Astrocyte (in vitro differentiated cells and primary cell): ENCODE results near the gene ITPK1. TPM values are rescaled to one million over a fixed set of nuclear protein-coding genes. Genes with fewer than 3 reads are reported as not detected.

Experiments used
- DNase-seq: peaks from one replicate; pipeline ENCODE4 v3.0.0-alpha.2; 2010; ENCODE audit warnings: low read depth
- FAIRE-seq: peaks from 2 replicates; lab custom pipeline; 2011; peaks lifted over from hg19 to GRCh38; lab: Jason Lieb, UNC
- H2AFZ ChIP-seq: 2 replicates; pipeline ENCODE4 v1.6.0; 2012; ENCODE audit warnings: low read depth, low read length, inconsistent platforms
- H3K27ac ChIP-seq: 2 replicates; pipeline ENCODE4 v1.5.1; 2011; ENCODE audit warnings: low read depth, low read length, inconsistent platforms
- H3K27me3 ChIP-seq: 2 replicates; pipeline ENCODE4 v1.6.0; 2011; ENCODE audit warnings: low read length, inconsistent platforms; ENCODE audit not compliant: insufficient read depth
- H3K36me3 ChIP-seq: 2 replicates; pipeline ENCODE4 v1.5.1; 2011; ENCODE audit warnings: low read length, inconsistent platforms; ENCODE audit not compliant: insufficient read depth
- H3K4me1 ChIP-seq: 2 replicates; pipeline ENCODE4 v1.5.1; 2011; ENCODE audit warnings: low read length, inconsistent platforms; ENCODE audit not compliant: insufficient read depth
- H3K4me2 ChIP-seq: 2 replicates; pipeline ENCODE4 v1.6.0; 2012; ENCODE audit warnings: low read length, inconsistent platforms
- H3K4me3 ChIP-seq: 2 replicates; pipeline ENCODE4 v1.5.1; 2011; ENCODE audit warnings: low read depth, mild to moderate bottlenecking, low read length, inconsistent platforms; ENCODE audit not compliant: insufficient read depth
- H3K79me2 ChIP-seq: 2 replicates; pipeline ENCODE4 v1.6.0; 2012; ENCODE audit warnings: mild to moderate bottlenecking, low read length, inconsistent platforms; ENCODE audit not compliant: insufficient read depth
- H3K9ac ChIP-seq: 2 replicates; pipeline ENCODE4 v1.6.0; 2012; ENCODE audit warnings: mild to moderate bottlenecking, low read length, inconsistent platforms
- H3K9me3 ChIP-seq: 2 replicates; pipeline ENCODE4 v1.5.1; 2012; ENCODE audit warnings: low read depth, mild to moderate bottlenecking, low read length, inconsistent platforms; ENCODE audit not compliant: insufficient read depth
- H4K20me1 ChIP-seq: 2 replicates; pipeline ENCODE4 v1.6.0; 2012; ENCODE audit warnings: low read length, inconsistent platforms; ENCODE audit not compliant: insufficient read depth
- H3K27ac Mint-ChIP-seq: one replicate; pipeline ENCODE4 v1.8.0; 2021; ENCODE audit warnings: mild to moderate bottlenecking, mixed read lengths; ENCODE audit not compliant: unreplicated experiment
- H3K27me3 Mint-ChIP-seq: one replicate; pipeline ENCODE4 v1.8.0; 2021; ENCODE audit warnings: low read depth, mixed read lengths; ENCODE audit not compliant: unreplicated experiment
- H3K36me3 Mint-ChIP-seq: one replicate; pipeline ENCODE4 v1.8.0; 2021; ENCODE audit warnings: low read depth, mixed read lengths; ENCODE audit not compliant: unreplicated experiment
- H3K4me1 Mint-ChIP-seq: one replicate; pipeline ENCODE4 v1.8.0; 2021; ENCODE audit warnings: low read depth, mixed read lengths; ENCODE audit not compliant: unreplicated experiment
- H3K4me3 Mint-ChIP-seq: one replicate; pipeline ENCODE4 v1.8.0; 2021; ENCODE audit warnings: mild to moderate bottlenecking, moderate library complexity, mixed read lengths; ENCODE audit not compliant: unreplicated experiment
- H3K9me3 Mint-ChIP-seq: one replicate; pipeline ENCODE4 v1.8.0; 2021; ENCODE audit warnings: mild to moderate bottlenecking, mixed read lengths; ENCODE audit not compliant: unreplicated experiment
- EZH2 ChIP-seq: IDR thresholded peaks from 2 replicates; pipeline ENCODE4 v1.6.1; 2012; ENCODE audit warnings: mild to moderate bottlenecking, low read length, inconsistent platforms; ENCODE audit not compliant: insufficient read depth
- total RNA-seq: library from RNA; stranded (reverse); gene quantifications from 2 replicates; pipeline ENCODE4 v1.2.1, GENCODE V29; 2021
- TF ChIP-seq, protein P1 (sequence below): IDR thresholded peaks from 2 replicates; pipeline ENCODE4 v1.5.1; 2011; ENCODE audit warnings: low read depth, mild to moderate bottlenecking, inconsistent platforms, low read length, moderate library complexity; ENCODE audit not compliant: insufficient read depth

Gene ITPK1
- total RNA-seq, 1 donor from 2014 or later = 13.0 TPM

DNA sequence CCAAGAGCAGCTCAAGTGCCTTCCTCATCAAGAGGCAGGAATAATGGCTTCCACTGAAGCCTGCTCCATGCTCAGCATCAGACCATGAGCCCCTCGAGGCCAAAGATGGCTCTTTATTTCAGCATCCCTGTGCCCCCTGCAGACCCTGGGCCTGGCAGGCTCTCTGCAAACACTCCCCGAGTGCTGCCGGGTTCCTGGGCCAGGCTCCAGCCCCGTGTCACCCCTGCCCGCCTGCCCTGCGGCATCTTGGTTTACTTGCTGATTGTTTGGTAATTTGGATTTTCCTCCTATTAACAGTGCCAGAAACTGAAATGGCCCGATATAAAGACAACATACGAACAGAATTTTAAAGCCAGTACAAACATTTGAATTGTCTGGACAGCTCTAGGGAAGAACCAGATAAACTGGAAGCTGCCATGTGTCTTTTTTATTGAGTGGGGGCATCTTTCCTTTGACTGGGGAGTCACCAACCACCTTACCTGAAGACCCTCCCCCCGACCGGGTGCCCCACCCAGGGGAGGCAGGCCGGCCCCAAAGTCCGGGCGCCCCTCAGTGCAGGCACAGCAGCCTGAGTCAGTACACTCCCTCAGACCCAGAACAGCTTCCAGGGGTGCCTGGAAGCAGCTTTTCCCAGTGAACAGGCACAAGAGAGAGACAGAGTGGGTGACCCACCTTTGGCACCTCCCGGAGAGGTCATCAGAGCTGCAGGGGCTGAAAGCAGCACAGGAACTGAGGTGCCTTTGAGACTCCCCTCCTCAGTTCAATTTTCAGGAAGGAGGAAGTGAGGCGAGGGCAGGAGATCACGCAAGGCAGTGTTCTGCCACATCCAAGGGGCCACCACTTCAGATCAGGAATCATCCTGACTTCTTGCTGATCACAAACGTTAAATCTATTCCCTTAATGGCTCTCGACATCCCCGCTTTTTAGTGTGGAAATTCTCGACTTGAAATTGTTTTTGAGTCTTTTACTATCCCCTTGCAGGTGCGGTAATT lies 30.6 kb downstream of the ITPK1 start:
- no peak overlapping the region for H3K4me2 ChIP-seq
- no peaks in the 10 kb centered on the region for H3K79me2 ChIP-seq
- no peak for FAIRE-seq
- H3K36me3 Mint-ChIP-seq = no peaks in the 10 kb centered on the region
- DNase-seq = no peak
- H3K27me3 Mint-ChIP-seq = peaks cover 33% of the 10 kb centered on the region
- TF ChIP-seq, protein P1, sequence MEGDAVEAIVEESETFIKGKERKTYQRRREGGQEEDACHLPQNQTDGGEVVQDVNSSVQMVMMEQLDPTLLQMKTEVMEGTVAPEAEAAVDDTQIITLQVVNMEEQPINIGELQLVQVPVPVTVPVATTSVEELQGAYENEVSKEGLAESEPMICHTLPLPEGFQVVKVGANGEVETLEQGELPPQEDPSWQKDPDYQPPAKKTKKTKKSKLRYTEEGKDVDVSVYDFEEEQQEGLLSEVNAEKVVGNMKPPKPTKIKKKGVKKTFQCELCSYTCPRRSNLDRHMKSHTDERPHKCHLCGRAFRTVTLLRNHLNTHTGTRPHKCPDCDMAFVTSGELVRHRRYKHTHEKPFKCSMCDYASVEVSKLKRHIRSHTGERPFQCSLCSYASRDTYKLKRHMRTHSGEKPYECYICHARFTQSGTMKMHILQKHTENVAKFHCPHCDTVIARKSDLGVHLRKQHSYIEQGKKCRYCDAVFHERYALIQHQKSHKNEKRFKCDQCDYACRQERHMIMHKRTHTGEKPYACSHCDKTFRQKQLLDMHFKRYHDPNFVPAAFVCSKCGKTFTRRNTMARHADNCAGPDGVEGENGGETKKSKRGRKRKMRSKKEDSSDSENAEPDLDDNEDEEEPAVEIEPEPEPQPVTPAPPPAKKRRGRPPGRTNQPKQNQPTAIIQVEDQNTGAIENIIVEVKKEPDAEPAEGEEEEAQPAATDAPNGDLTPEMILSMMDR = no peak
- TF ChIP-seq EZH2 = no peak
- H3K27ac Mint-ChIP-seq = no peak overlapping the region
- H3K4me3 Mint-ChIP-seq = no peak overlapping the region
- no peaks in the 10 kb centered on the region for H3K9me3 Mint-ChIP-seq
- peaks cover 59% of the 10 kb centered on the region for H4K20me1 ChIP-seq
- H3K9me3 ChIP-seq = no peaks in the 10 kb centered on the region
- no peak overlapping the region for H3K27ac ChIP-seq
- peaks cover 11% of the 10 kb centered on the region for H3K4me1 Mint-ChIP-seq
- peaks cover 8% of the 10 kb centered on the region for H3K4me1 ChIP-seq
- H3K27me3 ChIP-seq = no peaks in the 10 kb centered on the region
- H3K36me3 ChIP-seq = no peaks in the 10 kb centered on the region
- H3K9ac ChIP-seq = no peak overlapping the region
- H2AFZ ChIP-seq = no peak overlapping the region
- no peak overlapping the region for H3K4me3 ChIP-seq

DNA sequence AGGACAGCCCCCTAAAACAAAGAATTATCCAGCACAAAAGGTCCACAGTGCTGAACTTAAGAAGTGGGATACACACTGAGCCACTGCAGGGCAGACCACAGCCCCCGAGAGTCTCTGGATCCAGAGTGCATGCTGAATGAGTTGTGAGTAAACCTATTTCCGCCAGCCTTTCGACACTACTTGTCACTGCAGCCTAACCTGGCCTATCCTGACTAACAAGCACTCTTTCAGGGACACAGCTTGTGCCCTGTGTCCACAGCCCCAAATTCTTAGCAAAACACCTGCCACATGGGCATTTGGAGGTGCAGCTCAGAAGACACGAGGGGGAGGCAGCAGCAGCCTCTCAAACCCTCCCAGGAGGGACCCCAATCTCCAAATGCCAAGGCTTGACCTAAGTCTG lies 31.3 kb downstream of the ITPK1 start:
- Mint-ChIP-seq H3K9me3 (no peaks in the 10 kb centered on the region), H3K4me3 (no peak overlapping the region), H3K36me3 (no peaks in the 10 kb centered on the region), H3K27ac (no peak overlapping the region), H3K4me1 (peaks cover 11% of the 10 kb centered on the region), H3K27me3 (peaks cover 32% of the 10 kb centered on the region)
- Histone ChIP-seq H3K9me3 (no peaks in the 10 kb centered on the region), H3K79me2 (no peaks in the 10 kb centered on the region), H3K27me3 (no peaks in the 10 kb centered on the region), H2AFZ (no peak overlapping the region), H4K20me1 (peaks cover 58% of the 10 kb centered on the region), H3K9ac (no peak overlapping the region), H3K4me3 (no peak overlapping the region), H3K27ac (no peak overlapping the region), H3K4me2 (no peak overlapping the region), H3K4me1 (peaks cover 8% of the 10 kb centered on the region), H3K36me3 (no peaks in the 10 kb centered on the region)
- no peak for FAIRE-seq
- no peak for TF ChIP-seq EZH2
- TF ChIP-seq, protein P1 = no peak
- DNase-seq = no peak

GRCh38 chr14:93083917-93084316 lies 31.8 kb downstream of the ITPK1 start:
- Mint-ChIP-seq H3K27ac (no peak overlapping the region), H3K4me3 (no peak overlapping the region), H3K27me3 (peaks cover 33% of the 10 kb centered on the region), H3K36me3 (no peaks in the 10 kb centered on the region), H3K4me1 (peaks cover 13% of the 10 kb centered on the region), H3K9me3 (no peaks in the 10 kb centered on the region)
- FAIRE-seq (no peak), DNase-seq (no peak)
- no peaks in the 10 kb centered on the region for H3K36me3 ChIP-seq
- H3K4me2 ChIP-seq = no peak overlapping the region
- no peaks in the 10 kb centered on the region for H3K27me3 ChIP-seq
- no peak overlapping the region for H2AFZ ChIP-seq
- TF ChIP-seq EZH2 = no peak
- TF ChIP-seq, protein P1 = no peak
- H3K9ac ChIP-seq = no peak overlapping the region
- H3K79me2 ChIP-seq = no peaks in the 10 kb centered on the region
- peaks cover 58% of the 10 kb centered on the region for H4K20me1 ChIP-seq
- H3K4me1 ChIP-seq = peaks cover 12% of the 10 kb centered on the region
- no peaks in the 10 kb centered on the region for H3K9me3 ChIP-seq
- no peak overlapping the region for H3K4me3 ChIP-seq
- no peak overlapping the region for H3K27ac ChIP-seq
